Right lobe of liver (tissue), 6 donors: ENCODE measurements around the gene HIKESHI. TPM values are rescaled to one million over a fixed set of nuclear protein-coding genes. Genes with fewer than 3 reads are reported as not detected.
"Not testable (repeated sequence)": the region's sequence is repeated elsewhere in the genome, so short reads cannot be mapped to it uniquely, and the experiment has no call there.

ENCODE experiments used
- ATAC-seq, 4 donors: fragments of 200-7000 bp; cut with Tn5 transposase; one replicate each; pipeline ENCODE4 v1.9.1; 2020; ENCODE audit warnings: mild to moderate bottlenecking in 4 of 4, moderate library complexity in 4 of 4
- DNase-seq, 3 donors: peaks; one replicate each; pipeline ENCODE4 v3.0.0-alpha.2; 2020
- H3K27ac ChIP-seq, 3 donors: fragments of 200-600 bp; one replicate each; pipeline ENCODE4 v1.8.0; 2022
- H3K27me3 ChIP-seq, 2 donors: fragments of 200-600 bp; one replicate each; pipeline ENCODE4 v1.8.0; 2022
- H3K36me3 ChIP-seq, 4 donors: fragments of 200-600 bp; sonication (generic) in 1 of 4; one replicate each; pipeline versions ENCODE4 v1.5.1 to v1.8.0; 2017 to 2022; ENCODE audit warnings: control low read depth in 1 of 4
- H3K4me1 ChIP-seq, 4 donors: fragments of 200-600 bp; sonication (generic) in 1 of 4; one replicate each; pipeline versions ENCODE4 v1.5.1 to v1.8.0; 2017 to 2022; ENCODE audit warnings: control low read depth in 1 of 4
- H3K4me3 ChIP-seq, 3 donors: fragments of 200-600 bp; one replicate each; pipeline ENCODE4 v1.8.0; 2022
- H3K9me3 ChIP-seq, 4 donors: fragments of 200-600 bp; sonication (generic) in 1 of 4; one replicate each; pipeline versions ENCODE4 v1.5.1 to v1.8.0; 2017 to 2022; ENCODE audit warnings: control low read depth in 1 of 4
- CTCF ChIP-seq, 4 donors: fragments of 200-600 bp in 3 of 4; fragments of 450-650 bp in 1 of 4; IDR thresholded peaks; one replicate each; pipeline versions ENCODE4 v1.5.1 to v1.8.0; 2016 to 2022; ENCODE audit warnings: antibody characterized with exemption in 4 of 4, mild to moderate bottlenecking in 2 of 4
- POLR2A ChIP-seq: fragments of 450-650 bp; IDR thresholded peaks from one replicate; pipeline ENCODE4 v1.6.1; 2017; ENCODE audit warnings: antibody characterized with exemption, mild to moderate bottlenecking
- WGBS: methylation state at CpG from one replicate; pipeline ENCODE4 v1.1.6; 2018; ENCODE audit warnings: low coverage, low lambda C conversion rate; ENCODE audit not compliant: insufficient coverage; ENCODE audit errors: missing lambda C conversion rate; 5-methylcytosine and 5-hydroxymethylcytosine counted together
- intact Hi-C, 2 donors: fragments of 100-400 bp; cut with DNase I; formaldehyde crosslinking; loops; one replicate each; pipeline versions ENCODE4 v1.11.2 to v1.14.1; 2022
- total RNA-seq, 6 experiments: library from RNA; depleted of rRNA in 2 of 6; stranded (reverse); fragments of >200 nt in 2 of 6; fragmentation: NEBNext Ultra II Directional in 3 of 6; extraction: Animal tissue kit (Norgen Biotek cat#: 25700) in 3 of 6; gene quantifications; one replicate each; pipeline versions ENCODE4 v1.1.0 to v1.2.4, GENCODE V29; 2016 to 2023
- donor health status: DM: no; HTN: yes; CAD: no.
- donor health status: DM: no; HTN: no; CAD: no.
- donor health status: DM: no; HTN: no; CAD: no.
- donor health status: DM: no; HTN: yes; CAD: no.
- donor health status: DM: no; HTN: yes; CAD: no.

The HIKESHI gene
- total RNA-seq, 6 experiments from 2014 or later = 10.1 to 17.0 (median 14.2) TPM

- 97% methylated on average over 3 of the region's 3 CpGs for WGBS
- intact Hi-C loops = no loop called here
Measured at GRCh38 chr11:86346513-86346912, 44.5 kb downstream of the HIKESHI start.

DNA sequence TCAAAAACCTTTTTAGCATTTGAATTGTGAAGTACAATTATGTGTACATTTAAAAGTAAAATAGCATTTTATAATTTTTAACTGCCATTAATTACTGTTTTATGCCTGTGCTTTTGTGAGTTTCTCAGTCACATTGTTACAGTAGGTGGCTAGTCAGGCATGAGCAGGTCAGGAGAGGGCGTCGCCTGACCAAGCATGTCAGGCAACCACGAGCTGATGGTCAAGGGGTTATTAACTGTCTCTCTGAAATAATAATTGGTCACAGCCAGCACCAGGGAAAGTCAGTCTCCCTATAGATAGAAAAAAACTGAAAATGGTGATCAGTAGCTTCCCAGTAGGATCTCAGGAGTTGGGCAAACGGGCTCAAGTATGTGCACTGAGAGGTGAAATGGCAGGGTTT, 53.2 kb downstream of the HIKESHI start:
- H3K27me3 ChIP-seq = no peaks in the 10 kb centered on the region
- intact Hi-C loops = no loop called here
- WGBS = 74% methylated on average over 4 of the region's 4 CpGs
- H3K4me3 ChIP-seq = no peak overlapping the region
- H3K27ac ChIP-seq = no peak overlapping the region
- no peaks in the 10 kb centered on the region for H3K9me3 ChIP-seq
- no peaks in the 10 kb centered on the region for H3K36me3 ChIP-seq
- DNase-seq (no peak), ATAC-seq (no peak)
- TF ChIP-seq CTCF (IDR thresholded peaks at IDR 0.05) (no peak), POLR2A (no peak)
- no peaks in the 10 kb centered on the region for H3K4me1 ChIP-seq

More at GRCh38 chr11:86346513-86346912, 44.5 kb downstream of the HIKESHI start:
- no peaks in the 10 kb centered on the region for H3K9me3 ChIP-seq
- DNase-seq (no peak), ATAC-seq (no peak)
- TF ChIP-seq POLR2A (no peak), CTCF (IDR thresholded peaks at IDR 0.05) (no peak)
- no peaks in the 10 kb centered on the region for H3K4me1 ChIP-seq
- no peaks in the 10 kb centered on the region for H3K27me3 ChIP-seq
- no peak overlapping the region for H3K27ac ChIP-seq
- peaks cover 0 to 6% (median 2%) of the 10 kb centered on the region in 4 donors for H3K36me3 ChIP-seq
- H3K4me3 ChIP-seq = no peak overlapping the region

DNA sequence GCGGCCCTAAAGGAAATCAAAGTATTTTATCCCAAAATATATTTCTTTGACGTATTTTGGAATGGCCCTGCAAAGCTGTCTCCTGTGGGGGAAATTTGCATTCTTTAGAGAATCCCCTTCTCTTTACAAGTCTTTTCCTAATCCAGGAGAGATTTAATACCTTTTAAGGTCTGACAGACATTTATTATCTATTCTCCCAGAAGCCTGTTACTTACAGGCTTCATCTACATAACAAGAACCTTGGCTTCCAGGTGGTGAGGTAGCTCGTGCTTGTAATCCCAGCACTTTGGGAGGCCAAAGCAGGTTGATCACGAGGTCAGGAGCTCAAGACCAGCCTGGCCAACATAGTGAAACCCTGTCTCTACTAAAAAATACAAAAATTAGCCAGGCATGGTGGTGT, 55.4 kb downstream of the HIKESHI start:
- H3K27ac ChIP-seq, DNase-seq, H3K4me1 ChIP-seq, H3K36me3 ChIP-seq, H3K9me3 ChIP-seq, H3K4me3 ChIP-seq, ATAC-seq, H3K27me3 ChIP-seq, intact Hi-C loops: not testable (repeated sequence)
- WGBS = 76% methylated on average over 4 of the region's 4 CpGs

GRCh38 chr11:86358720-86359119, 56.7 kb downstream of the HIKESHI start:
- DNase-seq = no peak
- no peak for TF ChIP-seq POLR2A
- TF ChIP-seq CTCF (IDR thresholded peaks at IDR 0.05) = no peak
- H3K27ac ChIP-seq = no peak overlapping the region
- 83% methylated on average over 3 of the region's 3 CpGs for WGBS
- H3K4me3 ChIP-seq = no peak overlapping the region
- ATAC-seq = no peak
- no peaks in the 10 kb centered on the region for H3K27me3 ChIP-seq
- intact Hi-C loops = no loop called here
- H3K9me3 ChIP-seq = peaks cover 0 to 4% (median 0%) of the 10 kb centered on the region in 4 donors
- no peaks in the 10 kb centered on the region for H3K36me3 ChIP-seq
- no peaks in the 10 kb centered on the region for H3K4me1 ChIP-seq

- DNase-seq (no peak), ATAC-seq (no peak)
- WGBS = 47% methylated on average over 2 of the region's 2 CpGs
- peaks cover 0 to 4% (median 0%) of the 10 kb centered on the region in 4 donors for H3K9me3 ChIP-seq
- intact Hi-C loops = no loop called here
- H3K27ac ChIP-seq = no peak overlapping the region
- no peak for TF ChIP-seq POLR2A
- peak in 1 of 4 donors; percentile 15 for TF ChIP-seq CTCF (IDR thresholded peaks at IDR 0.05)
- no peak overlapping the region for H3K4me3 ChIP-seq
- no peaks in the 10 kb centered on the region for H3K27me3 ChIP-seq
- H3K36me3 ChIP-seq = no peaks in the 10 kb centered on the region
- no peaks in the 10 kb centered on the region for H3K4me1 ChIP-seq
Measured at GRCh38 chr11:86360775-86361395, 58.8 kb downstream of the HIKESHI start.
